ENCODE results near the gene TRABD.
A peak's percentile ranks its signal among the peaks of the same experiment; 100 is the strongest.

TRABD gene

DNA sequence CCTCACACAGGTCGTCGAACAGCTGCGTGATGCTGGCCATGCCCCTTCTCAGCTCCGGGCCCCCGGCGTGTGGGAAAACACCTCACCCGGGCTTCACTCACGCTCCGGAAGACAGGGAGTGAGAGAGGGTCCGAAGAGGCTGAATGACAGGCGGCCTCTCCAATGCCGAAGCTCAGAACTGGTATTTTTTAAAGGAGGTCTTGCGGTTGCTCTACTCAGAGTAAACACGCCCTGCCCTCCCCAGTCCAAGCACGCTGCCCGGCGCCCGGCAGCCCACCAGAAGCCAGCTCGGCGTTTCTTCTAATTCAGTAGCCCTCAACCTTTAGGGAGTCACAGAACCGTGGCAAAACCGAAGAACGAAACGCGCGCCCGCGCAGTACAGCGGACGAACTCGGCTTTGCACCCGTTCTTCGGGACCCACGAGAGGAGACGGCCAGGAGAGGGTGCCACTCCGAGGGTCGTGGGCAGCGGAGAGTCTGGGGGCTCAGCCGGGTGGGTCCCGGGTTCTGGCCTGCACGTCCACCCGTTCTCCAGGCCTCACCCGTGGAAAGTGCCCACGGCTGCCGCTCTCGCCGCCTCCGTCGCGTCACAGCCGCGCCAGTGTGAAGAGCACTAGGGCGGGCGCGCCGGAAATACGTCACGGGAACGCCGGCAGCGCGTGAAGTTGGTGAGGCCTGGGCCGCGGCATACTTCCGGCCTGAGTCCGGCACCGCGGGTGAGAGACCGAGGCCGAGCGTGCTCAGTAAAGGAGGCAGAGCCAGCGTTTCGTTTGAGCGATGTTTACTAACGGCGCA is 58.9 kb downstream of the TRABD start, which contains the start of gene TUBGCP6:
Gene TUBGCP6 (minus strand): TSS at position 604 of the 794 bp plus-strand sequence. CDS start 564 bp downstream, at position 40.
- peak; percentile 82 for DNase-seq (ENCODE audit: low read depth)

DNA sequence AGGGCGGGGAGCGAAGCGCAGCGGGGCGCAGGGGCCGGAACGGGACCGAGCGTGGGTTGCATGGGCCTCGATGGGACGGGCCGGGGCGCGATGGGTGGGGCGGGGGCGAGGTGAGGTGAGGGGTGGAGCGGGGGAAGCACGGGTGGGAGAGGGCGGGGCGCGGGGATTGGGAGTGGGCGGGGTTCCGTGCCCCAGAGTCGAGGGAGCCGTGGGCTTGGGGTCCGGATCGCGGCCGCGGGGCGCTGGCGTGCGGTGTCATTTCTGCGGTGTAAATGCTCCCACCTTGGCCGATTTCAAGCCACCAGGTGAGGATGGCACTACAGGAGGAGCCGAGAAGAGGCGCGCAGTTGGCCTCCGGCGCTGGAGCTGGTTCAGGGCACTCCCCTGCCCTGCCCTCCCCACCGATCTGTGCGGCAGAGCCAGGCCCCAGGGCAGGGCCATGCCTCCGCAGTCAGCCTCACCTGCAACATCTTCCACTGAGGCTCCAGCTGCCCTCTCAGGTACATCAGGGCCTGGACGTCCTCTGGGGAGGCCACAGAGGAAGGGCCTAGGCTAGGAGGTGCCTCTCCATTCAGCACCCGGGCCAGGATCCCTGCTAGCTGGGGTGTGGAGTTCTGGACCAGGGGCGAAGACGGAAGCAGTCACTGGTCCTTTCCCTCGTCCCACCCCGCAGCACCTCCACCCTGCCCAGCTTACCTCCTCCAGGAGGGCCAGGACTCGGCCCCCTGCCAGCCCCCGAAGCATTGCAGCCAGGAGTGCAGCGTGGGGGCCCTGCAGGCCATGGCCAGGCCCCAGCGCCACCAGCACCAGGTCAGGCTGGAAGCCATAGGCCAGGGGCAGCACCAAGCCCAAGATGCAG is 59.7 kb downstream of the TRABD start:
- no peak for DNase-seq (ENCODE audit: low read depth)

DNA sequence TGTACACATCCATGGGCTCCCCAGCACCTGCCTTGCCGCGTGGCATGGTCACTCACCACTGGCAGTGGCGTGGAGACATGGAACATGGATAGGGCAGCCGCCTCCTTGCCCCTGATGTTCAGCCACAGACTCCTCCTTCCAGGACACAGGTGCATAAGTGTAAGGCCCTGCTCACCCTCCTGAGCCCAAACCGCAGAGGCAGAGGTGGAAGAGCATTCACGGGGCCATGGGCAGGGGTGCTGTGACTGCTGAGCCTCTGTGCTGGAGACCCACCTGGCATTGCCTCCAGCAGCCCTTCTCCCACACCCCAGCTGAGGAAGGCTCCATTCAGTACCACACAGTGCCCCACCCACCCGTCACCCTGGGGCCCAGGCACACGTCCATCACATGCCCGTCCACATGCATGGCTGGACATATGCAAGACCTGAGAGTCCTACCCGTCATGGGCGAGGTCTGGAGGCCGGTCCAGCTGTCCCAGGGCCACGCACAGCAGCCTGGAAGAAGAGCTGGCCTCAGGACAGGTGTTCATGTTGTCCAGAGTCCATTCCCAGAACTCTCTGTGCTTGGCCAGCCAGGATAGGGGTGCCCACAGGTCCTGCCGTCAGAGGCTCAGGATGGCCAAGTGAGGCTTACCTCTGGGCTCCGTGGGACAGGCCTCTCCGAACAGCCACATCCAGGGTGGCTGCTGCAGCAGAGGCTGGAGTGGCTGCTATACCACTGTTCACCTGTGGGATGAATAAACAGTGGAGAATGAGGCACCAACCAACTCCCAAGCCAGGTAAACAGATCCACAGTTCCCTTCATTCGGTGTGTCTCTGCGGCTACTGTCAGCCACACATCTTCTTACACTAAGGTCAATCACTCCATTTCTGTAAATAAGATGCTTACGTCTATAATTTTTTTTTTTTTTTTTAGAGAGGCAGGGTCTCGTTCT is 60.8 kb downstream of the TRABD start:
- DNase-seq (ENCODE audit: low read depth): no peak

DNA sequence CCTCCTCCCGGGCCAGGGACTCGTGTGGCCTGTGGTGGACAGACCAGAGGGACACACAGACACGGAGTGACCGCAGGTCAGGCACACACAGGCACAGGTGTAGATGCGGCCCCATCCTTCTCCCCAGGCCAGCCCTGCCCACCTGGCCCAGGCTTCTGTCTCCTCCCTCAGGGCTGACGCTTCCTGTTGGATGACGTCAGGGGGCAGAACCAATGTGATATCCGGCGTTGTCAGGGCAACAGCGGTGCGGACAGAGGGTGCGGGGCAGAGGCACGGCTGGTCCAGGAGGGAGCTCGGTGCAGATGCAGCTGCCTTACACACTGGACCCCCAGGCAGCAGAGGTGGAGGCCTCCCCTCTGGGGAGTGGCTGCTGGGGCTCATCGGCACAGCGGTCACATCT is 62.0 kb downstream of the TRABD start:
- no peak for DNase-seq (ENCODE audit: low read depth)

DNA sequence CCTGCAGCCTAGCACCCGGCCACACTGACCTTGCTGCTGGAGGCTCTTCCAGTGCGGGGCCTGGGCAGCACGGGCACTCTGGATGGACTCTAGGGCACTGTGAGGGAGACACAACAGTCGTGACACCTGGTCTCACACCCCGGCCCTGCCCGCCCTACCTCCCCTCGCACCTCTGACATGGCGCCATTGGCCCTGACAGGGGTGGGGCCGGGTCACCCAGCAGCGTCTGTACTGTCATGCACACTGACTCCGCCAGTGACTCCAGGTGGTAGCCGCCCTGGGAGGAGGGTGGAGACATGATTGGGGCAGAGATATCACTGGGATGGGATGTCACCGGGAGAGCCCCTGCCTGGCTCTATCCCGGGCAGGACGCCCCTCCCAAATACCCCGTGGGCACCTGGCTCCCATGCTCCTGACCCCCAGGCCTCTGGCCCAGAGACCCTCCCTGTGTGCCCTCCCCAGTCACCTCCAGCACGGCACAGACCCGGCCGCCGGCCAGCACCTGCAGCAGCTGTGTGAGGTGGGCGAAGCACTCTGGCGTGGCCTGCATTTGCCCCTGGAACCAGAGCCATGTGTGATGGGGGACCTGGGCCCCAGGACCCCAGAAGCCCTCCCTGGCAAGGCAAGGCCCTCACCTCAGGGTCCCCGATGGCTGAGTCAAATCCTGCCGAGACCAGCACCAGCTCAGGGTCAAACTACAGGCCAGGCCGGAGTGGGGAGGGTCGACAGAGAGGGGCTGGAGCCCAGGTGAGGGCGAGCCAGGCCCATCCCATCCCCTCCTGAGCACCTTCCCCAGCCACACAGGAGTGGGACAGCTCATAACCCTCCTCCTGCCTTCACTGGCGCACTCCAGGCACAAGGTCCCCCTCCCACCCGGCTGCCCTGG is 62.7 kb downstream of the TRABD start:
- DNase-seq (ENCODE audit: low read depth): no peak
